ENCODE data around the gene DNPH1.

DNPH1 gene

DNA sequence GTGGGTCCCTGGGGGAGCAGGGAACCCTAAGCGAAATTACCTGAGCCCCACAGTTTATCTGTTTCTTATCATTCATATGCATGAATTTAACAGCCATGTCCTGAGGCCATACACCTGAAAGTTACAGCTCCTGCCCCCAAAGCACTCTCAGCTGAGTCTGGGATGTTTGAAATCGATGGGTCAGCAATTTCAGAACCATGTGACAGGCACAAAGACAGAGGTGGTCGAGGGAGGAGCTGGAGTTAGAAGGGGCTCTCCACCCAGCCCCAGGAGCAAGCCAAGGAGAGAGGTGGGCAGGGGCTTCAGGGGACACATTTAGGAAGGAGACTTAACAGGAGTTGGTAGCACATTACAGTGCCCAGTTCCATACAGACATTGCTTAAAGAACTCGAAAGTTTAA is 28.9 kb upstream of the DNPH1 start:
- Mint-ChIP-seq H3K27me3 (peaks cover 16% of the 10 kb centered on the region), H3K9me3 (no peaks in the 10 kb centered on the region), H3K4me1 (peaks cover 8% of the 10 kb centered on the region), H3K27ac (no peak overlapping the region), H3K36me3 (no peaks in the 10 kb centered on the region), H3K4me3 (no peak overlapping the region)
- ATAC-seq (ENCODE audit: low read depth) = no peak
- DNase-seq (ENCODE audit: low spot score in 2 of 2) = no peak

DNA sequence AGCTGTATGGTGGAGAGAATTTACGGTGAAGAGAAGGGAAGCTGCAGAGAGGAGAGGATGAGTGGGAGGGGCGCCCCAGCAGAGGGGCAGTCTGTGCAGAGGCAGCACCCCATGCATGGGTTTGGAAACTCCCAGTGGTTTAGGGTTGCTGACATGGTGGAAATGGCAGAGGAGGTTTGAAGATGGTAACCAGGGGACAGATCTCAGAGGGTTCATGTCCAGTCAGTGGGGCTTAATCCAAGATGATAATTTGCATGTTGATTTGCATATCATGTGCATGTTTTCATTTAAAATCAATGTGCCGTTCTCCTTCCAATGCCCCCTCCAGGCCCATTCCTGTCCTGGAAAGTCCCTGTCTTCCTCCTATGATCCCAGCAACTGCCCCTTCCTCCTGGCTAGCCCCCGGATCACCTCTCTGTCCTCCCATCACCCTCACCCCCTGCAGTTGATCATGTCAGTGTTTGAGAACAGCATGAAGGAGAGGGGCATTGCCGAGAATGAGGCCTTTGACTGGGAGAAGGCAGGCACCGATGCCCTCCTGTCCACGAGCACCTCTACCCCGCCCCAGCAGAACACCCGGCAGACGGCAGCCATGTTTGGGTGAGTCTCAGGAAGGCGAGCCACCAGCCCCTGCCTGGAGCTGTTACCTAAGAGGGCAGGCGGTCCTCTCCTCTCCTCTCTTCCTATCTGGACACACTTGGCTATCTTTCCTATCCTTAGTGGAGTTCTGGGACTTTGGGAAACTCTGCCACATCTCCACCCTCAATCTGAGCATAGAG is 28.3 kb upstream of the DNPH1 start:
- ATAC-seq (ENCODE audit: low read depth) = peak; percentile 35
- Mint-ChIP-seq H3K4me1 (peaks cover 8% of the 10 kb centered on the region), H3K27me3 (peaks cover 21% of the 10 kb centered on the region), H3K36me3 (no peaks in the 10 kb centered on the region), H3K27ac (no peak overlapping the region), H3K4me3 (no peak overlapping the region), H3K9me3 (no peaks in the 10 kb centered on the region)
- no peak for DNase-seq (ENCODE audit: low spot score in 2 of 2)

DNA sequence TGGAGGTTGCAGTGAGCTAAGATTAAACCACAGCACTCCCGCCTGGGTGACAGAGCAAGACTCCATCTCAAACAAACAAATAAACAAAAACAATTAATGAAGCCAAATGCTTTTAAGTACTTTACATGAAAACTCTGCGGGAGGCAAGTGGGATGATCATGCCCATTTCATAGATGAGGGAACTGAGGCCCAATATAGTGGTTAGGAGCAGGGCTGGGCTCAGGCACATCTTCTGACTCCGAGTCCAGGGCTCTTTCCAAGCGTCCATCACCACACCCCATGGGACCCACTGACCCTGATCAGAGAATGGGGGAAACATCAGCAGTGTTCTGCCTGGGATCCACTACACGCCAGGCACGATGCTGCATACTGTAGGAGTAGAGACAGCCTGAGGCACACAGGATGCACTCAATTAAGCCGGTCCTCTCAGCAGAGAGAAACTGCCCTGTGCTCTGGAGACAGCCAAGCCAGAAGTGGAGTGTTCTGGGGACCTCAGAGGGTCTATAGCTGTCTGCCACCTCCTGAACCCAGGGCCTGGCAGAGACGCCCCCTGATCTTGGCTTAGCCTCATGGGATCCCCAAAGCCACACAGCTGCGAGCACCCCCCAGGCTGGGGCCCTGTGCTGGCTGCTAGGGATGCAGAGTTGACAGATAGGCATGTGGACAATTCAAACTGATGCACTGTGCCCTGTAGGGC is 27.5 kb upstream of the DNPH1 start:
- H3K9me3 Mint-ChIP-seq = no peaks in the 10 kb centered on the region
- peaks cover 24% of the 10 kb centered on the region for H3K27me3 Mint-ChIP-seq
- H3K4me3 Mint-ChIP-seq = no peak overlapping the region
- H3K36me3 Mint-ChIP-seq = no peaks in the 10 kb centered on the region
- H3K4me1 Mint-ChIP-seq = peaks cover 8% of the 10 kb centered on the region
- H3K27ac Mint-ChIP-seq = no peak overlapping the region
- ATAC-seq (ENCODE audit: low read depth) (no peak), DNase-seq (ENCODE audit: low spot score in 2 of 2) (no peak)

DNA sequence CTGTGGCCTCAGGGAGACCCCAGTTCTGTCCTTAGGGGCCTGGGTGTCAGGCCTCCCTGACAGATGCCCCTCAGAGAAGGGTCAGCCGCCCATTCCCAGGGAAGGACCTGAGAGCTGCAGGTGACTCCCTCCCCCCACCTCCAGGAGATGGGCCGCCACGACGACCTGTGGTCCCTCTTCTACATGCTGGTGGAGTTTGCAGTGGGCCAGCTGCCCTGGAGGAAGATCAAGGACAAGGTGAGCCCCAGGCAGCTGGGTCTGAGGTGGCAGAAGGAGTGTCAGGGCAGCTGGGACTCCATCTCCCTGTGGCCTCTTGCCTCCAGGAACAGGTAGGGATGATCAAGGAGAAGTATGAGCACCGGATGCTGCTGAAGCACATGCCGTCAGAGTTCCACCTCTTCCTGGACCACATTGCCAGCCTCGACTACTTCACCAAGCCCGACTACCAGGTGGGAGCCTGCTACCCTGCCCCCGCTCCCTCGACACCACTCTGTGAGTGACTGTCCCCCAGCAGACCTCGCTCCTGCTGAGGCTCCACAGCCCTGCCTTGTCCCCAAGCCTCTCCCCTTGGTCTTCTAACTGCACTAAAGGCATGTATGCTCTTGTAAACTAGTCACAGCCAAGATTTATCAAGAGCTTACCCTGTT is 26.2 kb upstream of the DNPH1 start:
- peaks cover 10% of the 10 kb centered on the region for H3K4me1 Mint-ChIP-seq
- H3K27ac Mint-ChIP-seq = no peak overlapping the region
- ATAC-seq (ENCODE audit: low read depth) (no peak), DNase-seq (ENCODE audit: low spot score in 2 of 2) (no peak)
- H3K4me3 Mint-ChIP-seq = no peak overlapping the region
- no peaks in the 10 kb centered on the region for H3K36me3 Mint-ChIP-seq
- no peaks in the 10 kb centered on the region for H3K9me3 Mint-ChIP-seq
- peaks cover 31% of the 10 kb centered on the region for H3K27me3 Mint-ChIP-seq

DNA sequence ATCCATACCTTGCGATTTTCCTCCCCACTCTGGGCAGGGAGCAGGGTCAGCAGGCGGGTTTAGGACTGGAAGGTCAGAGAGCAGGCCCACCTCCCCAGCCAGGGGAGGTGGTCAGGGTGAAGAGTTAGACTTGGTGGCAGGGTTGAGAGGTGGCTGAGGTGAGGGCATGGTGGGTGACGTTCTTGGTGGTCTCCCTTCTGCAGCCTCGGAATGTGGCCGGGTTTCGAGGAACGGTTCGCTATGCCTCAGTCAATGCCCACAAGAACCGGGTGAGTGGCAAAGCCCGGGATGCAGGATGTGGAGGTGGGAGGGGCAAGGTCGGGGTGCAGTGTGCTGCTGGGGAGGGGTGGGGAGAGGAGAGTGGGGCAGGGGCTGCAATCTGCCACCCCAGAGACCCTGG is 25.6 kb upstream of the DNPH1 start:
- Mint-ChIP-seq H3K9me3 (no peaks in the 10 kb centered on the region), H3K27ac (no peak overlapping the region)

DNA sequence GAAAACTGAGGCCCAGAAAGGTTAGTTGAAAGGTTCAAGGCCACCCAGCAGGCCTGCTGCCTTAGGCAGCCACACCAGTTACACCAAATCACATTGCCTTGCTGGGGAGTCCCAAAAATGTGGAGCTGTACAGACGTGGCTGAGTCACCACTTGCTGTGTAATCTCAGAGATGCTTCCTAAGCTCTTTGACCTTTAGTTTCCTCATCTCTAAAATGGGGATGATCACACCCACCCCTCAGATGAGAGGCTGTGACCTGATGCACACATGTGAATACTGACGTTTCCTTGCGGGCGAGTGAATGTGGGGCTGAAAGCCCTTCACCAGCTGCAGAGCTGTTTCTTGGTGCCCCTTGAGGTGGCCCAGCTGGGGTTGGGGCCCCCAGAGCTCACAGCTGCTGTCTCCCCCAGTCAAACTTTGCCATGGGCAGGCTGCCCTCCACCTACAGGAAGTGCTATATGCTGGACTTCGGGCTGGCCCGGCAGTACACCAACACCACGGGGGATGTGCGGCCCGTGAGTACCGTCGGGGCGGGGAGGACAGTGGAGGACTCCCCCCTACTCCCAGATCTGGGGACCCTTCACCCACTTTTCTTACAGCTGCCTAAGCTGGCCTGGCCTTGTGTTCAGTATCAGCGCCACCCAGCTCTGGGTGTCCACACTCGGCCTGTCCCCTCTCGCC is 25.0 kb upstream of the DNPH1 start:
- Mint-ChIP-seq H3K4me3 (no peak overlapping the region), H3K36me3 (no peaks in the 10 kb centered on the region), H3K4me1 (peaks cover 10% of the 10 kb centered on the region), H3K9me3 (no peaks in the 10 kb centered on the region), H3K27ac (no peak overlapping the region), H3K27me3 (peaks cover 31% of the 10 kb centered on the region)
- ATAC-seq (ENCODE audit: low read depth) (no peak), DNase-seq (ENCODE audit: low spot score in 2 of 2) (no peak)

More for the DNA sequence above, 25.6 kb upstream of the DNPH1 start:
- Mint-ChIP-seq H3K4me3 (no peak overlapping the region), H3K27me3 (peaks cover 31% of the 10 kb centered on the region), H3K36me3 (no peaks in the 10 kb centered on the region), H3K4me1 (peaks cover 10% of the 10 kb centered on the region)
- DNase-seq (ENCODE audit: low spot score in 2 of 2) (no peak), ATAC-seq (ENCODE audit: low read depth) (no peak)

DNA sequence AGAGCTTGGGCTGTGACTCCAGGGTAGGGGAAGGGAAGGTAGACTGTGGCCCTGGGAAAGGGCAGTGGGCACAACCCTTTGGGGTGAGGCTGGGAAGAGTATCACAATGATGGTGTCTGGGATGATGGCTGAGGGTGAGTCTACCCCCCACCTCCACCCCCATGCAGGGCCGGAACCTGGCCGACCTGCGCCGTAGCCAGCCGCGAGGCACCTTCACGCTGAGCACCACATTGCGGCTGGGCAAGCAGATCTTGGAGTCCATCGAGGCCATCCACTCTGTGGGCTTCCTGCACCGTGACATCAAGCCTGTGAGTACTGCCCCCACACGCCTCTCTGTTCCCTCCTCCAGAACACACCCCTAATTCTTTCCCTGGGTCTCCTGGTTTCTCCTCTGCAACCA is 24.1 kb upstream of the DNPH1 start:
- H3K4me1 Mint-ChIP-seq = peaks cover 10% of the 10 kb centered on the region
- peaks cover 29% of the 10 kb centered on the region for H3K27me3 Mint-ChIP-seq
- no peaks in the 10 kb centered on the region for H3K9me3 Mint-ChIP-seq
- no peaks in the 10 kb centered on the region for H3K36me3 Mint-ChIP-seq
- ATAC-seq (ENCODE audit: low read depth) = no peak
- no peak overlapping the region for H3K27ac Mint-ChIP-seq
- H3K4me3 Mint-ChIP-seq = no peak overlapping the region
- DNase-seq (ENCODE audit: low spot score in 2 of 2) = no peak

DNA sequence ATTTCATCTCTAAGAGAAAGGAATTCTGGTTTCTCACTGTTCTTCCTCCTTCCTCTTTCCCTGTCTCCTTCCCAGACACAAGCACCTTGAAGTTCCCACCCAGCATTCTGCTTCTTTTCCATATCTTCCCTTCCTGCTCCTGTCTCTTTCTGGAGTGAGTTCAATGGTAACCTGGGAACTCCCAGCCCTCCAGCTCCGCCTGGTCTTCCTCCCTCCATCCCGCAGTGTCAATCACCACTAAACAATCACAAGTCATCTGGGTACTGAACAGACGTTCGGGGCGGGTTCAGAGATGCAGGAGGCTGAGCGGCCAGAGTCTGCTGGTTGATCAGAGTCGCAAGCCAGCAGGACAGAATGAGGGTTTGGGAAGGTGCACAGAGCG is 21.7 kb upstream of the DNPH1 start:
- peaks cover 28% of the 10 kb centered on the region for H3K27me3 Mint-ChIP-seq
- peaks cover 16% of the 10 kb centered on the region for H3K4me1 Mint-ChIP-seq
- no peak for ATAC-seq (ENCODE audit: low read depth)
- H3K4me3 Mint-ChIP-seq = no peak overlapping the region
- no peak overlapping the region for H3K27ac Mint-ChIP-seq
- no peak for DNase-seq (ENCODE audit: low spot score in 2 of 2)
- H3K9me3 Mint-ChIP-seq = no peaks in the 10 kb centered on the region
- no peaks in the 10 kb centered on the region for H3K36me3 Mint-ChIP-seq

DNA sequence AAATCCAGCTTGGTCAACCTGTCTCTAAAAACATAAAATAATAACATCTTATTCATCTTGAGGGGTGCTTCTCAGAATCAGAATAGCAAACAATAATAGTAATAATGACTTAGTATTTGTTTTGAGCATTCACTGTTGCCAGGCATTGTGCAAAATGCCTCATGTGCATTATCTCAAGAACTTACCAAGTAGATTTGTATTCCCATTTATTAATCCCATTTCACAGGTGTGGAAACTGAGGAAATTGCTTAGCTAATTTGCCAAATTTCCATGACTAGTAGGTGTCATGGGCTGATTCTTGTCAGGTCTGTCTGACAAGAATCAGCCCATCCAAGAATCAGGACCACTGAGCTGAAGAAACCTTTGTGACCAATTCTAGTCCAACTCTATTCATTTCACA is 19.5 kb upstream of the DNPH1 start:
- H3K9me3 Mint-ChIP-seq = no peaks in the 10 kb centered on the region
- no peaks in the 10 kb centered on the region for H3K36me3 Mint-ChIP-seq
- H3K4me1 Mint-ChIP-seq = peaks cover 16% of the 10 kb centered on the region

DNA sequence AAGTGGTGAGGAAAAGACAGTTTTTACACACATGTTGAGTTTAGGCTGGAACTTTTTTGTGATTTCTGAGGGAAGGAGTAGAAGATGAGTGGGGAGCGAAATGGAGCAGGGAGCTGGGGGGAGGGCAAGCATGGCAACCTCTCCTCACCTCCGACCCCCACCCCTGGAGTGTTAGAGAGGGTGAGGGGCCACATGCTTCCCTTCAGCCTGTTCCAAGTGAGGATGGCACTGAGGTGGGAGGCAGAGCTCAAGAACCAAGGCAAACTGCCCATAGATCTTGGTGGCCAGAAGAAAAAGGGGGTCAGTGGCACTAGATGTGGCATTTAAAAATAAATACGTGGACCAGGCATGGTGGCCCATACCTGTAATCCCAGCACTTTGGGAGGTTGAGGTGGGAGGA is 18.8 kb upstream of the DNPH1 start:
- H3K36me3 Mint-ChIP-seq = no peaks in the 10 kb centered on the region
- no peak for DNase-seq (ENCODE audit: low spot score in 2 of 2)
- peaks cover 19% of the 10 kb centered on the region for H3K27me3 Mint-ChIP-seq
- peak overlapping the region; percentile 86 for H3K27ac Mint-ChIP-seq
- H3K4me3 Mint-ChIP-seq = peak overlapping the region; percentile 88
- H3K9me3 Mint-ChIP-seq = no peaks in the 10 kb centered on the region
- no peak for ATAC-seq (ENCODE audit: low read depth)
- H3K4me1 Mint-ChIP-seq = peaks cover 16% of the 10 kb centered on the region

More for the DNA sequence above, 19.5 kb upstream of the DNPH1 start:
- ATAC-seq (ENCODE audit: low read depth) (no peak), DNase-seq (ENCODE audit: low spot score in 2 of 2) (no peak)
- Mint-ChIP-seq H3K4me3 (no peak overlapping the region), H3K27ac (no peak overlapping the region), H3K27me3 (peaks cover 21% of the 10 kb centered on the region)

DNA sequence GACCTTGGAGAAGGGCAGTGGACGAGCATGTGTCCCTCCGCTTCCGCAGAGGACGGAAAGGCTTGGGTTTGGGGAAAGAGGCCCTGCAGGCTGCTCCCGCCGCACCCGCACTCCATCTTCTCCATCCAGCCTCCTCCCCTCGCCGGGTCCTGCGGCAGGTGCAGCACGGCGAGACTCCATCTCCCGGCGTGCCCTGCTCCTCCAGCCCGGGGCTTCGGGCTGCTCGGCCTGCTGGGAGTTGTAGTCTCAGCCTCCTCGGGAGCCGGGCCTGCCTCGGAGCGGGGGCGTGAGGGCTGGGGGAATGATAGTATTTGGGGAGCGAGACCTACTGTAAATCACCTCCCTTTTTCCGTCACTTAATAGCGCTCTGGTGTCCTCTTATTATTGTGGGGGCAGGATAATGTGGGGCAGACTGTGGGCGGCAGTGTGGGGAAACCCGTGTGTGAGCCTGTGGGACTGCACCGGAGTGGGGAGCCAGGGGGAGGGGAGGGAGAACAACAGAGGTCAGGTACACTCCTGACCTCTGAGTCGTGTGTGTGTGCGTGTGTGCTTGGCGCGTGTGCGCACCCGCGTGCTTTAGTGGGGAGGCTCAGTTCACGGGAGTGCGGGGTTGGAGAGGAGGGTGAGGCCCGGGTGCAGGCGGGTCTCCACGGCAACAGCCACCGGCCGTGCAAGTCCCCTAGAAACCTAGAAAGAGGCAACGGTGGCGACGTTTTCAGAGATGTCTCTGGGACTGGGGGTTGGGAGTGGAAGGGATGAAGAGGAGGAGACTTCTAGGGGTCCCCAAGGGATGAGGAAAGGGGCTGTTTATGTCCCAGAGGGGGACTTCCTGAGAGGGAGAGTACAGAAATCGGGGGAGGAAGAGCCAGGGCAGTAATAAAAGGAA is 18.1 kb upstream of the DNPH1 start:
- Mint-ChIP-seq H3K4me3 (peak overlapping the region; percentile 88), H3K27me3 (peaks cover 14% of the 10 kb centered on the region), H3K27ac (peak overlapping the region; percentile 86), H3K4me1 (peaks cover 16% of the 10 kb centered on the region), H3K36me3 (no peaks in the 10 kb centered on the region), H3K9me3 (no peaks in the 10 kb centered on the region)
- DNase-seq (ENCODE audit: low spot score in 2 of 2) (peak; percentile 73 to 74), ATAC-seq (ENCODE audit: low read depth) (peak; percentile 90)

DNA sequence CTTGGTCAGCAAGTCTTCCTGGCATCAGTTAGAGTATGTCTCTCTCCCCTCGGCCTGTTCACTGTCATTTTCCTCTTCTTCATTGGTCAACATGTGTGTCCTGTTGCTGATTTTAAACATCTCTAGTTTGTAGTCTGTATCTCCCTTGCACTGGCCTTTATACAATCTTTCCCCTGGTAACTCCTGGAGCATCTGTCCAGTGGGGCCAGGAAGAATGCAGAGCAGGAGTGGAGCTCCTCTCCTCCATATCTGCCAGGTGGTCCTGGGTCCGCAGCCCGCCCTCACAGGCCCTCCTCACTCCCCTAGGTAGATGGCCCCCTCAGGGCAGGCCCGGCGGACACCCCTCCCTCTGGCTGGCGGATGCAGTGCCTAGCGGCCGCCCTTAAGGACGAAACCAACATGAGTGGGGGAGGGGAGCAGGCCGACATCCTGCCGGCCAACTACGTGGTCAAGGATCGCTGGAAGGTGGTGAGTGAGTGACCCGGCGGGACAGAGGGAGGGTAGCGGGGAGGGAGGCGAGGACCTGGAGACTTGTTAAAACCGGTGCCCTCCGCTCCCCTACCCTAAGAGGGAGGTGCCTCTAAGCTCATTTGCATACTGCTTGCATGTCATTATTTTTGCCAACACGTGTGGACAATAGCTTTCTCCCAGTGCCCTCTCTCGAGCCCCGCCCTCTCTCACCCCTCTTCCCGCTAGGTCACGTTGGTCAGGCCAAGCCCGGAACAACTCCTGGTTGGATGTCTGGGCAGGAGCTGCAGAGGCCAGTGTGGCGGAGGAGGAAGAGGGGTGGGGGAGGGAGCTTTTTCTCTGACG is 17.2 kb upstream of the DNPH1 start:
- DNase-seq (ENCODE audit: low spot score in 2 of 2) = no peak

More for the DNA sequence above, 17.2 kb upstream of the DNPH1 start:
- Mint-ChIP-seq H3K27me3 (peaks cover 11% of the 10 kb centered on the region), H3K4me3 (peak overlapping the region; percentile 88), H3K27ac (peak overlapping the region; percentile 86), H3K9me3 (no peaks in the 10 kb centered on the region), H3K4me1 (peaks cover 16% of the 10 kb centered on the region), H3K36me3 (no peaks in the 10 kb centered on the region)
- ATAC-seq (ENCODE audit: low read depth) = peak; percentile 39

Data from memory B cell (primary cell).